Skeletal muscle cell (primary cell): ENCODE results near the gene OR51B4.
"Not testable (repeated sequence)": the region's sequence is repeated elsewhere in the genome, so short reads cannot be mapped to it uniquely, and the experiment has no call there.

Experiments
- DNase-seq: peaks from one replicate; pipeline ENCODE4 v3.0.0-alpha.2; 2010; ENCODE audit warnings: low read depth
- H3K4me3 ChIP-seq: 2 replicates; pipeline ENCODE4 v1.5.1; 2011; ENCODE audit warnings: low read depth, mild to moderate bottlenecking, control low read depth, low read length, moderate library complexity

Gene OR51B4

DNA sequence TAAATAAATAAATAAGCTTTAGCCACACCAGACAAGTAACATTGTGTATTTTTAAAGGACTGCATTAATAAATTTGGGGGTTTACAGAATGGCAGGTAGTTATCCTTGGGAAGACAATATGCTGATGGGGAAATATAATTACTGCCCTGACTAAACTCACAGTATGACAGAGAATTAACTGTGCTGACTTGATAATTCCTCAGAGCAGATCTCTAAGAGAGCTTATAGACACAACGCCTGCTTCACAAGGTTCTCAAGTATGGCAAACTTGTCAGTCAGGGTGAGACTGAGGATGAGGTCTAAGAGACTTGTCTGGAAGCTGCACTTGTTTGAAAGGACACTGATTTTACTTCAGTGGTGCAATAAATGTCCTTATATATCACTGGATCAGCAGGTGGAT, 3.3 kb downstream of the OR51B4 start:
- DNase-seq, result no peak
- H3K4me3 ChIP-seq, result no peak overlapping the region

DNA sequence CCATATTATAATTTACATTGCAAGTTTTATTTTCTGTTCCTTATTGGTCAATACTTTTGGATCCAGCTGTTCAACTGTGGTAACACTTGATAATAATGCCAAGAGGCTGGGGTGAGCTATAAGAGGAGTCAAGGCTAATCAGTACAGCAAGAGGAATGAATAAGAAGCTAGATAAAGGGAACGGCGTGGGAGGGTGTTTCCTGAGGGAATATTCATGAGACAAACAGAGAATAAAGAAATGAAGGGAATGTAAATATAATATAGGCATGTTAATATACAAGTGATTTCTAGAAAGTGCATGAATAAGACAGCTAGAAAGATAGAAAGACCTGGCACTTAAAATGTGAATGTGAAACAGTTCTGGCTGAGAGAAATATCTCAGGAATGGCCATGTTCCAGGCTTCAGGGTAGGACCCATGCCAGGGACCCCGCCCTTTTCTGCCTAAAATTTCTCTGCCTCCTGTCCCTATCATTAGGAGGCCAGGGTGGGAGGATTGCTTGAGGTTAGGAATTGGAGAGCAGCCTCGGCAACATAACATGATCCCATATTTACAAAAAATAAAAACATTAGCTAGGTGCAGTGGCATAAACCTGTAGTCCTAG, 3.9 kb downstream of the OR51B4 start:
- DNase-seq, result no peak
- no peak overlapping the region for H3K4me3 ChIP-seq

- DNase-seq, H3K4me3 ChIP-seq: not testable (repeated sequence)
Measured at GRCh38 chr11:5294342-5294995, 7.3 kb downstream of the OR51B4 start.

- no peak for DNase-seq
- H3K4me3 ChIP-seq, result no peak overlapping the region
Measured at GRCh38 chr11:5293028-5293427, 8.7 kb downstream of the OR51B4 start.

DNA sequence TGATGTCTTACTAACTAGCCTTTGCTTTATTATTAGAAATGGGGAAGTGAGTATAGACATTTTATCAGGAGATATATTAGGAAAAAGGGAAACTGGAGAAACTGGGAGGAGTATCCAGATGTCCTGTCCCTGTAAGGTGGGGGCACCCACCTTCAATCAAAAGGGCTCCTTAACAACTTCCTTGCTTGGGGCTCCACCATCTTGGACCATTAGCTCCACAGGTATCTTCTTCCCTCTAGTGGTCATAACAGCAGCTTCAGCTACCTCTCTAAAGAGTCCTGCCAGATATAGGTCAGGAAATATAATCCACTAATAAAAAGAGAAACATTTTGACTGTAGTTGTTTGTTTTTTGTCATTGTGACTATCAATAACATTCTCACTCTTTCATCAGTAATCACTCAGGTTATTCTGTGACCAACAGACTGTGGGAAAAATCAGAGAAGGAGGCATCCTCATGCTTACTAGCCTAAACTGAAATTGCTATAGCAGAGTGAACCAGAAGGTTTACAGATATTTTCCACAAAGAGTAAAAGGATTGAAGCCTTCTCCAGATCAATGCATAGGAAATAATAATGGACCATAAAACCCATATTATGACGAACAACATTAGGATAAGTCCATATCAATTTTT, 10.4 kb downstream of the OR51B4 start:
- no peak for DNase-seq
- no peak overlapping the region for H3K4me3 ChIP-seq

DNA sequence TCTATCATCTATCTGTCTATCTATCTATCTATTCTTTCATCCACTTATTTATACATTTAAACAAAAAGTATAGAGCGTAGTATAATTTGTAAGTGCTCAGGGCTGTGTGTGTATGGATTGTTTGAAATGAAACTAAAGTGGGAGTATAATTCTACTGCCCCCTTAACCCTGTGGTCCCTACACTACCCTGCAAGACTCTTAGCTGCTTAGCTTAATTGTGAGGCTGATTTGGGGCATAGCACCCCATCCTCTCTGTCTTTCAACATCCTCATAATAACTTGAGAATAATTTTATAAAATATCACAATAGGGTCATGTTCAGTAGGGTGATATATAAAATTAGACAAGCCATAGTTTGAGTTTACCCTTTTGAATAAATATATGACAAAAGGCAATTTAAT, 11.6 kb downstream of the OR51B4 start:
- DNase-seq, result no peak
- no peak overlapping the region for H3K4me3 ChIP-seq

DNA sequence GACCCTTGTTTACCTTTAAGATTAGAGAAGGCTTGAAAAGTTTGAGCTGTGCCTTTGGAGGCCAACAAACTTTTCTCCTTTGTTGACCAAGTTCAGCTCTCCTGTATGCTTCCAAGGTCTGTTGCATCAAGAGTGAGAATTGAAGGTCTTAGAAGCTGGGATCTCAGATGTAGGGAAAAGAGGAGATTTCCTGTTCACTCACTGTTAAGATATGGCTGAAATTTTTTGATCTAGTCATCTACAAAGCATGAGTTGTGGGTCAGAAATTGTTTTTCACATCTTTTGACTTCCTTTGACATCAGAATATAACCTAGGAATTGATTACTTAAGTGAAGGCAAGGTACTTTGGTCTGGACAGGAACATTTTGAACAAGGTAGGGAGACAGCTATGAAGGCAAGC, 12.1 kb downstream of the OR51B4 start:
- no peak overlapping the region for H3K4me3 ChIP-seq
- DNase-seq, result no peak

DNA sequence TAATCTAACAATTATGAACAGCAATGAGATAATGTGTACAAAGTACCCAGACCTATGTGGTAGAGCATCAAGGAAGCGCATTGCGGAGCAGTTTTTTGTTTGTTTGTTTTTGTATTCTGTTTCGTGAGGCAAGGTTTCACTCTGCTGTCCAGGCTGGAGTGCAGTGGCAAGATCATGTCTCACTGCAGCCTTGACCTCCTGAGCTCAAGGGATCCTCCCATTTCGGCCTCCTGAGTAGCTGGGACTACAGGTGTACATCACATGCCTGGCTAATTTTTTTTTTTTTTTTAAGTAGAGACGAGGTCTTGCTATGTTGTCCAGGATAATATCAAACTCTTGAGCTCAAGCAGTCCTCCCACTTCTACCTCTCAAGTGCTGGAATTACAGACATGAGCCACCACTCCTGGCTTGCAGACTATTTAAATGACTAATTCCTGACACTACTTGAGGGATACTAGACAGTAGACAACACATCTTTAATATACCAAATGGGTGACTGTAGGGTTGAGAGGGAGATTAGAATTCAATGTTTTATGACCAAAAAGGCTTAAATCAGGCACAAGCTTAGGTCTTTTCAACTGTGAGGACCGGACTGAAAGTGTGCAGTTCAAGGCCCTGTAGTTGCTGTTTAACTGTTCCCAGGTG, 12.7 kb downstream of the OR51B4 start:
- no peak overlapping the region for H3K4me3 ChIP-seq
- DNase-seq, result no peak

GRCh38 chr11:5288108-5288905, 13.4 kb downstream of the OR51B4 start:
- DNase-seq, result no peak
- no peak overlapping the region for H3K4me3 ChIP-seq

DNA sequence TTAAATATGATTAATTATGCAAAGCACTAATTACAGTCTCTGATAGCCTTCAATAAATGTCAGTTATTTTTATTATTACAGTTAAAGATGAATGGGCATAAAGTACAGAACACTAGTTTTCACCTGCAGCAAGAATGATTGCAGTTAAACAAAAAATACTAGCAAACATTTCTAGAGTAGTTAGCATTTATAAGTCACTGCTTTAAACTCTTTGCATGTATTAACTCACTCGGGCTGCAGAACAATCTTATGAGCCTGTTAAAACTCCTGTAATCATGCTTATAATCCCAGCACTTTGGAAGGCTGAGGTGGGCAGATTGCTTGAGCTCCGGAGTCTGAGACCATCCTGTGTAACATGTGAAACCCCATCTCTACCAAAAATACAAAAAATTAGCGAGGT, 14.8 kb downstream of the OR51B4 start:
- DNase-seq, result no peak

GRCh38 chr11:5286351-5286750, 15.4 kb downstream of the OR51B4 start:
- no peak for DNase-seq
- H3K4me3 ChIP-seq, result no peak overlapping the region

More for the DNA sequence above, 14.8 kb downstream of the OR51B4 start:
- H3K4me3 ChIP-seq, result no peak overlapping the region

DNA sequence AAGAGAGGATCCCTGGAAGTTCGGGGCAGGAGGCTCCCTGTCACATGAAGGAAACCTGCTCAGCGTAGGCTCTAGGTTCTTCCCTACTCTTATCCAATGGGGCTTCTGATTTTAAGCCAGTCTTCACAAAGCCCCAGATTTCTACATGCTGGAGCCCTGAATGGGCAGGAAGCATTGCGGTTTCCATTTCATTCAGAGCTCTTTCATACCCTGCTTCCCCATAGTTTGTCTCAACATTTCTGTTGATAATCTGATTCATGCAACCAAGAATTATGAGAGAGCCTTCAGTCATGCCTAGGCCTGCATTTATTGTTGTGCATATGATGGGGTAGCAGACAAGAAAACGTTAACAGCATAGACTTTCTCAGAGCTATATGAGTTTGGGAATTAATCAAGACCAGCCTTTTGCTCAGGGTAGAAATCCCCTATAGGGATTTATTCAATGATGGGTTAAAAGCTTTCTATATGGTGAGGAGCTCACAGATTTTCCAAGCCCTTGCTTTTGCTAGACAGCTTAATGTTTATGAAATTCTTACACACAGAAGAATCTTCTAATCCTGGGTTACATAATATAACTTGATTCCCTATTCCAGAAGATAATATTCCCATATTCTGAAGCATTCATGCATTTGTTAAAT, 15.9 kb downstream of the OR51B4 start:
- no peak for DNase-seq
- H3K4me3 ChIP-seq, result no peak overlapping the region

DNA sequence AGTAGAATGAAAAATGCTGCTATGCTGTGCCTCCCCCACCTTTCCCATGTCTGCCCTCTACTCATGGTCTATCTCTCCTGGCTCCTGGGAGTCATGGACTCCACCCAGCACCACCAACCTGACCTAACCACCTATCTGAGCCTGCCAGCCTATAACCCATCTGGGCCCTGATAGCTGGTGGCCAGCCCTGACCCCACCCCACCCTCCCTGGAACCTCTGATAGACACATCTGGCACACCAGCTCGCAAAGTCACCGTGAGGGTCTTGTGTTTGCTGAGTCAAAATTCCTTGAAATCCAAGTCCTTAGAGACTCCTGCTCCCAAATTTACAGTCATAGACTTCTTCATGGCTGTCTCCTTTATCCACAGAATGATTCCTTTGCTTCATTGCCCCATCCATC, 17.1 kb downstream of the OR51B4 start:
- DNase-seq, result no peak
- no peak overlapping the region for H3K4me3 ChIP-seq

GRCh38 chr11:5283882-5284281, 17.9 kb downstream of the OR51B4 start:
- no peak for DNase-seq
- no peak overlapping the region for H3K4me3 ChIP-seq

DNA sequence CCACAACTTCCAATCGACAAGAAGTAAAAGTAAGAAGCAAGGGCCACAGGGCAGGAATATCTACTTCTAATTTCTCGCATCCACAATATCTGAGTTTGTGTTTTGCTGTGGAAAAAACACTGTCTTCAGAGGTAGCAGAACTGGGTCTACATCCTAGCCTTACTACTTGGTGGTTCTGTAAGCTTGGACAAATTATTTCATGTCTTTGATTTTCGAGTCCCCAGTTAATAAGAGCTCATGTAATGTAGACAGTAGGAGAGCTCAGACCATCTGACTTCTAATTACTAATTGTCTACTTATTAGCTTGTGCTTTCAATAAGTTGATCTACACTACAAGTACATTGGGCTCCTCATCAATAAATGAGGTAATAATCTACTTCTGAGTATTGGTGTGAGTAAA, 18.7 kb downstream of the OR51B4 start:
- no peak for DNase-seq

GRCh38 chr11:5282628-5283027, 19.1 kb downstream of the OR51B4 start:
- DNase-seq, result no peak
- no peak overlapping the region for H3K4me3 ChIP-seq

More for the DNA sequence above, 18.7 kb downstream of the OR51B4 start:
- no peak overlapping the region for H3K4me3 ChIP-seq

- DNase-seq, result no peak
Measured at GRCh38 chr11:5281596-5281995, 20.1 kb downstream of the OR51B4 start.

GRCh38 chr11:5280582-5281102, 21.1 kb downstream of the OR51B4 start:
- DNase-seq, result peak; percentile 98
- no peak overlapping the region for H3K4me3 ChIP-seq

More at GRCh38 chr11:5281596-5281995, 20.1 kb downstream of the OR51B4 start:
- H3K4me3 ChIP-seq, result no peak overlapping the region

DNA sequence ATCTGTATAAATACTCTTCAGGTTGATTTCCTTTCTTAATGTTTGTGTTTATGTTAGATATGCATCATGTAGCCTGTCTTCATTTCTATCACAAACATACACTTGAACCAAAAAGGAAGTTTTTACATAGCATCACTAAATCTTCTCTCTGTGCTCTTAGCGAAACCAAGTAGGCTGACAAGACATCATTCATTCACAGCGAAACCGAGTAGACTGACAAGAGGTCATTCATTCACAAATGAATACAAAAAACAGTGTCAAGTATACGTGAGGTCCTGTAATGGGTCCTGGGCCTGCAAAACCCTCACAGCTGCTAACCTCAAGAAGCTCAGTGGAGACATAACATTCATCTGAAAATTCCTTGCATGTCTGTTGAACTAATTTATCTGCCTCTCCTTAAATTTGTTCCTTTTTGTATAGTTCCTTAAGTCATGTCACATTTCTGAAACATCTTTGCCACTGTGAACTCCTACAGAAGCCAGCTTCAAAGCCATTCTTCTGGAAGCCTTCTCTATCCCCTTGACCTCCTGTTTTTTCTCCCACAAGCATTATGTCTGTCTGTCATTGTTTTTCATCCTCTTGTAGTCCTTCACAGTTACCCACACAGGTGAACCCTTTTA, 22.2 kb downstream of the OR51B4 start:
- DNase-seq, result no peak
- no peak overlapping the region for H3K4me3 ChIP-seq
